GM12878 (cell line): ENCODE data around the gene SYT1. TPM values are rescaled to one million over a fixed set of nuclear protein-coding genes. Genes with fewer than 3 reads are reported as not detected.

ENCODE experiments used
- EP300 ChIP-seq, 2 experiments: fragments of 150-350 bp in 1 of 2; IDR thresholded peaks; 2 replicates each; pipeline ENCODE4 v1.6.1; 2011 to 2012; ENCODE audit warnings: low read depth in 2 of 2, low read length in 2 of 2, borderline replicate concordance in 1 of 2, improper control_type of control experiment in 1 of 2, inconsistent platforms in 1 of 2; ENCODE audit not compliant: control insufficient read depth in 1 of 2
- NRF1 ChIP-seq: conservative IDR thresholded peaks from 2 replicates; pipeline ENCODE4 v1.6.1; 2011; ENCODE audit warnings: mild to moderate bottlenecking, low read depth, low read length, improper control_type of control experiment
- SUZ12 ChIP-seq: fragments of 200-600 bp; sonication (generic); IDR thresholded peaks from one replicate; pipeline ENCODE4 v1.6.1; 2018; ENCODE audit warnings: antibody characterized with exemption, mild to moderate bottlenecking; ENCODE audit not compliant: unreplicated experiment
- TAF1 ChIP-seq: IDR thresholded peaks from 2 replicates; pipeline ENCODE4 v1.6.1; 2011; ENCODE audit warnings: mild to moderate bottlenecking, low read depth, low read length, borderline replicate concordance
- polyA plus RNA-seq, 11 experiments: library from polyadenylated mRNA; depleted of rRNA in 4 of 11; unstranded in 6 of 11; stranded (reverse) in 5 of 11; fragments of >200 nt; fragmentation: Nextera tagmentation in 4 of 11; fragmentation: Illumina TruSeq in 1 of 11; extraction: Ambion mirVana in 4 of 11; extraction: Trizol in 1 of 11; gene quantifications; 1 replicate in 1 of 11; 2 replicates in 10 of 11; pipeline versions ENCODE4 v1.2.1 to v1.2.3, GENCODE V29; 2011 to 2016; ENCODE audit warnings: inconsistent platforms in 2 of 11, missing spikeins in 2 of 11, low read depth in 1 of 11
- total RNA-seq, 4 experiments: library from RNA; depleted of rRNA in 3 of 4; stranded (reverse); fragments of >200 nt in 3 of 4; fragmentation: Illumina TruSeq in 1 of 4; extraction: Trizol in 1 of 4; gene quantifications; 2 replicates each; pipeline versions ENCODE4 v1.2.1 to v1.2.3, GENCODE V29; 2013 to 2021
- TF ChIP-seq, protein P1 (sequence below): fragments of 450-650 bp; IDR thresholded peaks from 2 replicates; pipeline ENCODE4 v1.6.1; 2017; ENCODE audit warnings: borderline replicate concordance
- TF ChIP-seq, protein P2 (sequence below): fragments of 450-650 bp; IDR thresholded peaks from 2 replicates; pipeline ENCODE4 v1.6.1; 2017; ENCODE audit warnings: mild to moderate bottlenecking, low read depth, inconsistent platforms; ENCODE audit not compliant: poor library complexity, severe bottlenecking
- TF ChIP-seq, protein P3 (sequence below): IDR thresholded peaks from 2 replicates; pipeline ENCODE4 v1.6.1; 2012; ENCODE audit warnings: low read depth, low read length, improper control_type of control experiment
- TF ChIP-seq, protein P4 (sequence below): fragments of 450-650 bp; IDR thresholded peaks from 2 replicates; pipeline ENCODE4 v1.6.1; 2017; ENCODE audit warnings: mild to moderate bottlenecking, moderate library complexity
- TF ChIP-seq, protein P5 (sequence below): fragments of 450-650 bp; IDR thresholded peaks from 2 replicates; pipeline ENCODE4 v1.6.1; 2016; ENCODE audit warnings: mild to moderate bottlenecking

The SYT1 gene
- total and polyA plus RNA-seq, 10 of the 15 experiments (the other 5 are each of a cell fraction or from before 2014, with no cell fraction given): 0.10 to 0.28 TPM; not detected in 8

DNA sequence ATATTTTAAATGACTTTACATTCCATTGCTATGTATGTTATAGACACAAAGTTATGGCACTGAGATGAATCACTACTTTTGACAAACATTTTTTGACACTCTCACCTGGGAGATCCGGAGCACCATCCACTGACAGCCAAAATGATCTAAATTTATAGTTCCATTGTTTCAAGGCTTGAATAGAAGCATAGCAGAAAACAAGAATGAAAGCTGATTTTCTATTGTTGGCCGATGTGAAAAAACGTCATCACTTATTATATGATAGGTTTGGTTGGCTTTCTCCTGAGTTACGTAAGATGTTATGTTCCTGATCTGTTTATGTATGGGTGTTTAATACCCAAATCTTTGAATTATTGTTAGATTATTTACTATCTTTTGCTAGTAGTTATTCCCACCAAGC is 520.0 kb downstream of the SYT1 start (continued):
- TF ChIP-seq, protein P1, sequence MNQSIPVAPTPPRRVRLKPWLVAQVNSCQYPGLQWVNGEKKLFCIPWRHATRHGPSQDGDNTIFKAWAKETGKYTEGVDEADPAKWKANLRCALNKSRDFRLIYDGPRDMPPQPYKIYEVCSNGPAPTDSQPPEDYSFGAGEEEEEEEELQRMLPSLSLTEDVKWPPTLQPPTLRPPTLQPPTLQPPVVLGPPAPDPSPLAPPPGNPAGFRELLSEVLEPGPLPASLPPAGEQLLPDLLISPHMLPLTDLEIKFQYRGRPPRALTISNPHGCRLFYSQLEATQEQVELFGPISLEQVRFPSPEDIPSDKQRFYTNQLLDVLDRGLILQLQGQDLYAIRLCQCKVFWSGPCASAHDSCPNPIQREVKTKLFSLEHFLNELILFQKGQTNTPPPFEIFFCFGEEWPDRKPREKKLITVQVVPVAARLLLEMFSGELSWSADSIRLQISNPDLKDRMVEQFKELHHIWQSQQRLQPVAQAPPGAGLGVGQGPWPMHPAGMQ: no peak
- TF ChIP-seq, protein P2, sequence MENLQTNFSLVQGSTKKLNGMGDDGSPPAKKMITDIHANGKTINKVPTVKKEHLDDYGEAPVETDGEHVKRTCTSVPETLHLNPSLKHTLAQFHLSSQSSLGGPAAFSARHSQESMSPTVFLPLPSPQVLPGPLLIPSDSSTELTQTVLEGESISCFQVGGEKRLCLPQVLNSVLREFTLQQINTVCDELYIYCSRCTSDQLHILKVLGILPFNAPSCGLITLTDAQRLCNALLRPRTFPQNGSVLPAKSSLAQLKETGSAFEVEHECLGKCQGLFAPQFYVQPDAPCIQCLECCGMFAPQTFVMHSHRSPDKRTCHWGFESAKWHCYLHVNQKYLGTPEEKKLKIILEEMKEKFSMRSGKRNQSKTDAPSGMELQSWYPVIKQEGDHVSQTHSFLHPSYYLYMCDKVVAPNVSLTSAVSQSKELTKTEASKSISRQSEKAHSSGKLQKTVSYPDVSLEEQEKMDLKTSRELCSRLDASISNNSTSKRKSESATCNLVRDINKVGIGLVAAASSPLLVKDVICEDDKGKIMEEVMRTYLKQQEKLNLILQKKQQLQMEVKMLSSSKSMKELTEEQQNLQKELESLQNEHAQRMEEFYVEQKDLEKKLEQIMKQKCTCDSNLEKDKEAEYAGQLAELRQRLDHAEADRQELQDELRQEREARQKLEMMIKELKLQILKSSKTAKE: no peak
- TF ChIP-seq NRF1 (no peak), SUZ12 (no peak), EP300 (IDR thresholded peaks at IDR 0.05; ENCODE audit: borderline replicate concordance in 1 of 2, control insufficient read depth in 1 of 2, low read depth in 2 of 2, low read length in 2 of 2) (no peak), TAF1 (no peak)
- TF ChIP-seq, protein P3, sequence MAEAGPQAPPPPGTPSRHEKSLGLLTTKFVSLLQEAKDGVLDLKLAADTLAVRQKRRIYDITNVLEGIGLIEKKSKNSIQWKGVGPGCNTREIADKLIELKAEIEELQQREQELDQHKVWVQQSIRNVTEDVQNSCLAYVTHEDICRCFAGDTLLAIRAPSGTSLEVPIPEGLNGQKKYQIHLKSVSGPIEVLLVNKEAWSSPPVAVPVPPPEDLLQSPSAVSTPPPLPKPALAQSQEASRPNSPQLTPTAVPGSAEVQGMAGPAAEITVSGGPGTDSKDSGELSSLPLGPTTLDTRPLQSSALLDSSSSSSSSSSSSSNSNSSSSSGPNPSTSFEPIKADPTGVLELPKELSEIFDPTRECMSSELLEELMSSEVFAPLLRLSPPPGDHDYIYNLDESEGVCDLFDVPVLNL: no peak
- TF ChIP-seq, protein P4, sequence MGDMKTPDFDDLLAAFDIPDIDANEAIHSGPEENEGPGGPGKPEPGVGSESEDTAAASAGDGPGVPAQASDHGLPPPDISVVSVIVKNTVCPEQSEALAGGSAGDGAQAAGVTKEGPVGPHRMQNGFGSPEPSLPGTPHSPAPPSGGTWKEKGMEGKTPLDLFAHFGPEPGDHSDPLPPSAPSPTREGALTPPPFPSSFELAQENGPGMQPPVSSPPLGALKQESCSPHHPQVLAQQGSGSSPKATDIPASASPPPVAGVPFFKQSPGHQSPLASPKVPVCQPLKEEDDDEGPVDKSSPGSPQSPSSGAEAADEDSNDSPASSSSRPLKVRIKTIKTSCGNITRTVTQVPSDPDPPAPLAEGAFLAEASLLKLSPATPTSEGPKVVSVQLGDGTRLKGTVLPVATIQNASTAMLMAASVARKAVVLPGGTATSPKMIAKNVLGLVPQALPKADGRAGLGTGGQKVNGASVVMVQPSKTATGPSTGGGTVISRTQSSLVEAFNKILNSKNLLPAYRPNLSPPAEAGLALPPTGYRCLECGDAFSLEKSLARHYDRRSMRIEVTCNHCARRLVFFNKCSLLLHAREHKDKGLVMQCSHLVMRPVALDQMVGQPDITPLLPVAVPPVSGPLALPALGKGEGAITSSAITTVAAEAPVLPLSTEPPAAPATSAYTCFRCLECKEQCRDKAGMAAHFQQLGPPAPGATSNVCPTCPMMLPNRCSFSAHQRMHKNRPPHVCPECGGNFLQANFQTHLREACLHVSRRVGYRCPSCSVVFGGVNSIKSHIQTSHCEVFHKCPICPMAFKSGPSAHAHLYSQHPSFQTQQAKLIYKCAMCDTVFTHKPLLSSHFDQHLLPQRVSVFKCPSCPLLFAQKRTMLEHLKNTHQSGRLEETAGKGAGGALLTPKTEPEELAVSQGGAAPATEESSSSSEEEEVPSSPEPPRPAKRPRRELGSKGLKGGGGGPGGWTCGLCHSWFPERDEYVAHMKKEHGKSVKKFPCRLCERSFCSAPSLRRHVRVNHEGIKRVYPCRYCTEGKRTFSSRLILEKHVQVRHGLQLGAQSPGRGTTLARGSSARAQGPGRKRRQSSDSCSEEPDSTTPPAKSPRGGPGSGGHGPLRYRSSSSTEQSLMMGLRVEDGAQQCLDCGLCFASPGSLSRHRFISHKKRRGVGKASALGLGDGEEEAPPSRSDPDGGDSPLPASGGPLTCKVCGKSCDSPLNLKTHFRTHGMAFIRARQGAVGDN: no peak
- TF ChIP-seq, protein P5, sequence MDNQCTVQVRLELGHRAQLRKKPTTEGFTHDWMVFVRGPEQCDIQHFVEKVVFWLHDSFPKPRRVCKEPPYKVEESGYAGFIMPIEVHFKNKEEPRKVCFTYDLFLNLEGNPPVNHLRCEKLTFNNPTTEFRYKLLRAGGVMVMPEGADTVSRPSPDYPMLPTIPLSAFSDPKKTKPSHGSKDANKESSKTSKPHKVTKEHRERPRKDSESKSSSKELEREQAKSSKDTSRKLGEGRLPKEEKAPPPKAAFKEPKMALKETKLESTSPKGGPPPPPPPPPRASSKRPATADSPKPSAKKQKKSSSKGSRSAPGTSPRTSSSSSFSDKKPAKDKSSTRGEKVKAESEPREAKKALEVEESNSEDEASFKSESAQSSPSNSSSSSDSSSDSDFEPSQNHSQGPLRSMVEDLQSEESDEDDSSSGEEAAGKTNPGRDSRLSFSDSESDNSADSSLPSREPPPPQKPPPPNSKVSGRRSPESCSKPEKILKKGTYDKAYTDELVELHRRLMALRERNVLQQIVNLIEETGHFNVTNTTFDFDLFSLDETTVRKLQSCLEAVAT: no peak
- TF ChIP-seq, all 136 proteins: peak for 0
